Brain pericyte (primary cell): ENCODE measurements around the gene MORF4L1.
"Not testable (repeated sequence)": the region's sequence is repeated elsewhere in the genome, so short reads cannot be mapped to it uniquely, and the experiment has no call there.

Experiments
- DNase-seq: peaks from one replicate; pipeline ENCODE4 v3.0.0-alpha.2; 2012; ENCODE audit warnings: low read depth, low spot score

MORF4L1 gene

GRCh38 chr15:78872155-78872971 is at the start of gene MORF4L1:
TSS of gene MORF4L1 (plus strand) at chr15:78872890. CDS start at chr15:78873018, 128 bp downstream.
- peak; percentile 77 for DNase-seq

GRCh38 chr15:78828920-78829319 is 43.8 kb upstream of the MORF4L1 start:
- DNase-seq: no peak

- DNase-seq: no peak
These were observed 42.0 kb upstream of the MORF4L1 start for GRCh38 chr15:78830514-78831228.

- no peak for DNase-seq
These were observed 41.2 kb upstream of the MORF4L1 start for GRCh38 chr15:78831229-78832207.

GRCh38 chr15:78836333-78836732 is 36.4 kb upstream of the MORF4L1 start:
- no peak for DNase-seq

- no peak for DNase-seq
These were observed 35.6 kb upstream of the MORF4L1 start for GRCh38 chr15:78837131-78837530.

- DNase-seq: no peak
These were observed 35.1 kb upstream of the MORF4L1 start for GRCh38 chr15:78837543-78837942.

- no peak for DNase-seq
These were observed 34.2 kb upstream of the MORF4L1 start for GRCh38 chr15:78838489-78838888.

GRCh38 chr15:78839151-78839550 is 33.5 kb upstream of the MORF4L1 start:
- not testable (repeated sequence) for DNase-seq

- no peak for DNase-seq
These were observed 31.9 kb upstream of the MORF4L1 start for GRCh38 chr15:78840661-78841375.

GRCh38 chr15:78841376-78841706 is 31.3 kb upstream of the MORF4L1 start:
- DNase-seq: no peak

- no peak for DNase-seq
These were observed 30.8 kb upstream of the MORF4L1 start for GRCh38 chr15:78841891-78842290.

- DNase-seq: no peak
These were observed 30.2 kb upstream of the MORF4L1 start for GRCh38 chr15:78842519-78842918.

- not testable (repeated sequence) for DNase-seq
These were observed 25.8 kb upstream of the MORF4L1 start for GRCh38 chr15:78846906-78847305.

GRCh38 chr15:78847387-78847906 is 25.2 kb upstream of the MORF4L1 start:
- not testable (repeated sequence) for DNase-seq

GRCh38 chr15:78850352-78850751 is 22.3 kb upstream of the MORF4L1 start:
- no peak for DNase-seq

GRCh38 chr15:78850941-78851755 is 21.5 kb upstream of the MORF4L1 start:
- DNase-seq: no peak

GRCh38 chr15:78853500-78853899 is 19.2 kb upstream of the MORF4L1 start:
- DNase-seq: no peak

GRCh38 chr15:78854833-78855372 is 17.8 kb upstream of the MORF4L1 start:
- DNase-seq: no peak

- DNase-seq: no peak
These were observed 16.9 kb upstream of the MORF4L1 start for GRCh38 chr15:78855746-78856145.
